MM.1S (cell line): ENCODE data around the gene XPO6.

Experiments
- CTCF ChIP-seq: fragments of 300-600 bp; sonication (generic); IDR thresholded peaks from 2 replicates; pipeline ENCODE4 v1.5.1; 2016; ENCODE audit warnings: antibody characterized with exemption, low read length, mixed read lengths
- EZH2phosphoT487 ChIP-seq: fragments of 300-600 bp; sonication (generic); IDR thresholded peaks from 2 replicates; pipeline ENCODE4 v1.6.1; 2018; ENCODE audit warnings: antibody characterized with exemption, low read length

GRCh38 chr16:28100810-28101532, 110.8 kb downstream of the XPO6 start:
- TF ChIP-seq EZH2phosphoT487 (no peak), CTCF (no peak)
